HEK293 (cell line): Measurements from ENCODE around the gene PPFIBP1.

Source experiments
- BCL11A ChIP-seq: fragments of 450-650 bp; formaldehyde crosslinking; IDR thresholded peaks from 2 replicates; pipeline ENCODE4 v1.5.1; 2016; ENCODE audit warnings: low read depth, missing biosample characterization, missing genetic modification characterization
- FEZF1 ChIP-seq: fragments of 450-650 bp; formaldehyde crosslinking; IDR thresholded peaks from 2 replicates; pipeline ENCODE4 v1.5.1; 2016; ENCODE audit warnings: missing biosample characterization, missing genetic modification characterization
- GLI2 ChIP-seq: fragments of 450-650 bp; formaldehyde crosslinking; IDR thresholded peaks from 2 replicates; pipeline ENCODE4; 2017; ENCODE audit warnings: missing biosample characterization, missing genetic modification characterization, low read depth, borderline replicate concordance
- GLI4 ChIP-seq: fragments of 450-650 bp; formaldehyde crosslinking; IDR thresholded peaks from 2 replicates; pipeline ENCODE4 v1.5.1; 2016; ENCODE audit warnings: missing biosample characterization, missing genetic modification characterization
- GLIS1 ChIP-seq: fragments of 450-650 bp; formaldehyde crosslinking; IDR thresholded peaks from 2 replicates; pipeline ENCODE4 v1.5.1; 2016; ENCODE audit warnings: missing biosample characterization, missing genetic modification characterization
- IKZF3 ChIP-seq: fragments of 450-650 bp; IDR thresholded peaks from 2 replicates; pipeline ENCODE4 v1.5.0; 2018; ENCODE audit warnings: missing biosample characterization, mild to moderate bottlenecking, missing genetic modification characterization, moderate library complexity
- PRDM2 ChIP-seq: fragments of 450-650 bp; formaldehyde crosslinking; IDR thresholded peaks from 2 replicates; pipeline ENCODE4 v1.5.1; 2016; ENCODE audit warnings: missing biosample characterization, missing genetic modification characterization, borderline replicate concordance
- SP3 ChIP-seq: fragments of 450-650 bp; formaldehyde crosslinking; IDR thresholded peaks from 2 replicates; pipeline ENCODE4 v1.5.1; 2016; ENCODE audit warnings: missing biosample characterization, missing genetic modification characterization
- TCF7L2 ChIP-seq: IDR thresholded peaks from 2 replicates; pipeline ENCODE4 v1.6.1; 2011; ENCODE audit warnings: low read depth, mild to moderate bottlenecking, inconsistent platforms, low read length, moderate library complexity, borderline replicate concordance
- TRIM28 ChIP-seq: IDR thresholded peaks from 2 replicates; pipeline ENCODE4 v1.6.1; 2011; ENCODE audit warnings: low read length, control low read depth, borderline replicate concordance
- ZBTB8A ChIP-seq: fragments of 450-650 bp; formaldehyde crosslinking; IDR thresholded peaks from 2 replicates; pipeline ENCODE4 v1.5.1; 2016; ENCODE audit warnings: missing biosample characterization, missing genetic modification characterization
- ZEB2 ChIP-seq: fragments of 450-650 bp; formaldehyde crosslinking; IDR thresholded peaks from 2 replicates; pipeline ENCODE4 v1.5.1; 2016; ENCODE audit warnings: missing biosample characterization, missing genetic modification characterization
- ZFP41 ChIP-seq: fragments of 450-650 bp; formaldehyde crosslinking; IDR thresholded peaks from 2 replicates; pipeline ENCODE4 v1.5.1; 2016; ENCODE audit warnings: missing biosample characterization, missing genetic modification characterization, borderline replicate concordance
- ZIC2 ChIP-seq: fragments of 450-650 bp; formaldehyde crosslinking; IDR thresholded peaks from 2 replicates; pipeline ENCODE4 v1.5.1; 2016; ENCODE audit warnings: missing biosample characterization, missing genetic modification characterization
- ZNF10 ChIP-seq: fragments of 450-650 bp; formaldehyde crosslinking; IDR thresholded peaks from 2 replicates; pipeline ENCODE4 v1.5.1; 2017; ENCODE audit warnings: missing biosample characterization, missing genetic modification characterization
- ZNF140 ChIP-seq: fragments of 450-650 bp; formaldehyde crosslinking; IDR thresholded peaks from 2 replicates; pipeline ENCODE4 v1.5.1; 2016; ENCODE audit warnings: missing biosample characterization, missing genetic modification characterization
- ZNF280C ChIP-seq: fragments of 450-650 bp; formaldehyde crosslinking; IDR thresholded peaks from 2 replicates; pipeline ENCODE4 v1.5.1; 2016; ENCODE audit warnings: missing biosample characterization, missing genetic modification characterization
- ZNF324 ChIP-seq: fragments of 450-650 bp; formaldehyde crosslinking; IDR thresholded peaks from 2 replicates; pipeline ENCODE4 v1.5.1; 2016; ENCODE audit warnings: missing biosample characterization, missing genetic modification characterization
- ZNF350 ChIP-seq: fragments of 450-650 bp; formaldehyde crosslinking; IDR thresholded peaks from 2 replicates; pipeline ENCODE4 v1.5.0; 2017; ENCODE audit warnings: missing biosample characterization, mild to moderate bottlenecking, missing genetic modification characterization
- ZNF48 ChIP-seq: fragments of 450-650 bp; formaldehyde crosslinking; IDR thresholded peaks from 2 replicates; pipeline ENCODE4 v1.5.1; 2016; ENCODE audit warnings: missing biosample characterization, missing genetic modification characterization
- ZNF501 ChIP-seq: fragments of 450-650 bp; formaldehyde crosslinking; IDR thresholded peaks from 2 replicates; pipeline ENCODE4 v1.5.1; 2016; ENCODE audit warnings: missing biosample characterization, missing genetic modification characterization
- ZNF571 ChIP-seq: fragments of 450-650 bp; formaldehyde crosslinking; IDR thresholded peaks from 2 replicates; pipeline ENCODE4 v1.5.0; 2017; ENCODE audit warnings: missing biosample characterization, missing genetic modification characterization
- ZNF596 ChIP-seq: fragments of 450-650 bp; IDR thresholded peaks from 2 replicates; pipeline ENCODE4 v1.5.0; 2018; ENCODE audit warnings: missing biosample characterization, mild to moderate bottlenecking, missing genetic modification characterization, moderate library complexity
- ZNF645 ChIP-seq: fragments of 450-650 bp; formaldehyde crosslinking; IDR thresholded peaks from 2 replicates; pipeline ENCODE4; 2016; ENCODE audit warnings: missing biosample characterization, missing genetic modification characterization
- ZNF747 ChIP-seq: fragments of 450-650 bp; formaldehyde crosslinking; IDR thresholded peaks from 2 replicates; pipeline ENCODE4 v1.5.1; 2016; ENCODE audit warnings: missing biosample characterization, missing genetic modification characterization
- ZNF776 ChIP-seq: fragments of 450-650 bp; formaldehyde crosslinking; IDR thresholded peaks from 2 replicates; pipeline ENCODE4 v1.5.0; 2017; ENCODE audit warnings: missing biosample characterization, missing genetic modification characterization, borderline replicate concordance
- ZNF843 ChIP-seq: fragments of 450-650 bp; formaldehyde crosslinking; IDR thresholded peaks from 2 replicates; pipeline ENCODE4 v1.5.1; 2016; ENCODE audit warnings: missing biosample characterization, missing genetic modification characterization
- ZSCAN5A ChIP-seq: fragments of 450-650 bp; formaldehyde crosslinking; IDR thresholded peaks from 2 replicates; pipeline ENCODE4 v1.5.1; 2016; ENCODE audit warnings: missing biosample characterization, missing genetic modification characterization
- ZXDB ChIP-seq: fragments of 450-650 bp; formaldehyde crosslinking; IDR thresholded peaks from 2 replicates; pipeline ENCODE4 v1.5.1; 2016; ENCODE audit warnings: missing biosample characterization, missing genetic modification characterization
- TF ChIP-seq, protein P1 (sequence below): fragments of 450-650 bp; formaldehyde crosslinking; optimal IDR thresholded peaks from 2 replicates; pipeline ENCODE3; 2016; ENCODE audit warnings: missing biosample characterization, mild to moderate bottlenecking, missing genetic modification characterization

PPFIBP1 gene

GRCh38 chr12:27644158-27644845 is 120.3 kb downstream of the PPFIBP1 start (continued):
- no peak for TF ChIP-seq ZNF280C (tag by site-specific recombination)
- no peak for TF ChIP-seq BCL11A (tag by site-specific recombination)
- no peak for TF ChIP-seq SP3 (tag by site-specific recombination)
- no peak for TF ChIP-seq ZNF776 (tag by site-specific recombination)
- TF ChIP-seq ZFP41 (tag by site-specific recombination) = no peak
- TF ChIP-seq ZIC2 (tag by site-specific recombination) = no peak
- no peak for TF ChIP-seq ZSCAN5A
- TF ChIP-seq ZNF140 (tag by site-specific recombination) = no peak
- no peak for TF ChIP-seq ZNF324
- 0 out of 2 replicates have a peak, but pooled peaks have one; percentile 14 for TF ChIP-seq ZNF596 (tag by site-specific recombination)
- no peak for TF ChIP-seq TRIM28
- TF ChIP-seq ZNF350 (tag by site-specific recombination) = no peak
- TF ChIP-seq GLIS1 = no peak
- no peak for TF ChIP-seq ZBTB8A
- peak; percentile 67 for TF ChIP-seq ZNF843
- peak; percentile 55 for TF ChIP-seq ZXDB (tag by site-specific recombination)
- peak; percentile 93 for TF ChIP-seq IKZF3 (tag by site-specific recombination)
- no peak for TF ChIP-seq FEZF1 (tag by site-specific recombination)
- TF ChIP-seq GLI4 (tag by site-specific recombination) = no peak
- no peak for TF ChIP-seq PRDM2 (tag by site-specific recombination)
- TF ChIP-seq, protein P1, sequence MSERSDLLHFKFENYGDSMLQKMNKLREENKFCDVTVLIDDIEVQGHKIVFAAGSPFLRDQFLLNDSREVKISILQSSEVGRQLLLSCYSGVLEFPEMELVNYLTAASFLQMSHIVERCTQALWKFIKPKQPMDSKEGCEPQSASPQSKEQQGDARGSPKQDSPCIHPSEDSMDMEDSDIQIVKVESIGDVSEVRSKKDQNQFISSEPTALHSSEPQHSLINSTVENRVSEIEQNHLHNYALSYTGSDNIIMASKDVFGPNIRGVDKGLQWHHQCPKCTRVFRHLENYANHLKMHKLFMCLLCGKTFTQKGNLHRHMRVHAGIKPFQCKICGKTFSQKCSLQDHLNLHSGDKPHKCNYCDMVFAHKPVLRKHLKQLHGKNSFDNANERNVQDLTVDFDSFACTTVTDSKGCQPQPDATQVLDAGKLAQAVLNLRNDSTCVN (tag by site-specific recombination) = no peak
- TF ChIP-seq ZNF10 (tag by site-specific recombination) = no peak
- TF ChIP-seq ZNF747 (tag by site-specific recombination) = no peak
- TF ChIP-seq ZNF571 (tag by site-specific recombination) = no peak
- TF ChIP-seq ZNF48 (tag by site-specific recombination) = no peak
- peak; percentile 59 for TF ChIP-seq GLI2
- no peak for TF ChIP-seq ZNF645 (tag by site-specific recombination)
- peak; percentile 83 for TF ChIP-seq ZEB2 (tag by site-specific recombination)
- TF ChIP-seq ZNF501 (tag by site-specific recombination) = no peak
- TF ChIP-seq TCF7L2 = no peak
